ENCODE data around the gene CHRM5.

The CHRM5 gene

DNA sequence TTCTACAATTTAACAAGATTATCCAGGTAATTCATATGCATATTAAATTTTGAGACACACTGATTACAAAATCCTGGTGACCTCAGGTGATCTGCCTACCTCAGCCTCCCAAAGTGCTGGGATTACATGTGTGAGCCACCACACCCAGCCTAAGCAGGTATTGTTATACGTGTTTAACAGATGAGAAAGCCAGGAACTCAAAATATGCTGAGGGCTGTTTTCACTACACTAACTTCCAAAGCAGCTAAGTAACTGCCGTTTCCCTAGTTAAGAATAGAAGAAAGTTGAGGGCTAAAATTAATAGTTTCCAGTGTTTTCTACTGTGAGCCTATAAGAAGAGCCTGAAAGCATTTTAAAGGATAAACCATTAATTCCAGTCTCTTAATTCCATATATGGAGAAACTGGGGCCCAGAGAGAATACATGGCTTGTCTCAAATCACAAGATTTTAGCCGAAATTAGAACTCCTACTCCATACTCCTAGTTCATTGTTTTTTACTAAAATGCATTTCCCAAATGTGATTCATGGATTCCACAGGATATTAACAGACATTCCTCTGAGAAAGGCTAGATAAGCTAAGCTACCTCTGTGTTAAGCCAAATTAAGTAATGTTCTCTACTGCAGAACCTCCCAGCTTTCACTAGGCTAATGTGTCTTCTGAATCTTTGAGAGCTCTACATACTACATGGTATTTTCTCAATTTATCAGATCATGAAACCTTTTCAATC is 87.7 kb downstream of the CHRM5 start:
- H3K27ac ChIP-seq = no peak overlapping the region
- TF ChIP-seq ZFX (IDR thresholded peaks at IDR 0.05; ENCODE audit: borderline replicate concordance) (no peak), CTCF (IDR thresholded peaks at IDR 0.05) (no peak)

- H3K27ac ChIP-seq = no peak overlapping the region
- no peak for TF ChIP-seq CTCF (IDR thresholded peaks at IDR 0.05)
- TF ChIP-seq ZFX (IDR thresholded peaks at IDR 0.05; ENCODE audit: borderline replicate concordance) = no peak
Measured at GRCh38 chr15:34056911-34057310, 88.6 kb downstream of the CHRM5 start.

DNA sequence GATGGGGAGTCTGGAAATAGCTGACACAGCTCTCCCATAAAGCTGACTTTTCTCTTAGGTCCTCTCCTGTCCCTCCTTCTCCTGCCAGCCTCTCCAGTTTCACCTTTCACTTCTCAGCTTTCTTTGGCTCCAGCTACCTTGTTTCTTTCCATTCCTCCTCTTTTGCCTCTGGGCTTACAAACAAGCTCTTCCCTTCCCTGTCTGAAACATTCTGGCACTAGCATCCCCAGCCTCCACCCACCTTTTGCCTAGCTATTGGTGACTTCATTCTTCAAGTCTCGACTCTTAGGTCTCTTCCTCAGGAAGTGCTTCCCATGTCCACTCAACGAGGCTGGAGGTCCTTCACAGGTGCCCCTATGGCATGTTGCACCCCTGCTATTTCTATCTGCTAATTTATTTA is 91.2 kb downstream of the CHRM5 start:
- TF ChIP-seq ZFX (IDR thresholded peaks at IDR 0.05; ENCODE audit: borderline replicate concordance) (no peak), CTCF (IDR thresholded peaks at IDR 0.05) (no peak)
- no peak overlapping the region for H3K27ac ChIP-seq

- TF ChIP-seq ZFX (IDR thresholded peaks at IDR 0.05; ENCODE audit: borderline replicate concordance) = no peak
- no peak for TF ChIP-seq CTCF (IDR thresholded peaks at IDR 0.05)
- H3K27ac ChIP-seq = no peak overlapping the region
Measured at GRCh38 chr15:34059946-34060345, 91.6 kb downstream of the CHRM5 start.

DNA sequence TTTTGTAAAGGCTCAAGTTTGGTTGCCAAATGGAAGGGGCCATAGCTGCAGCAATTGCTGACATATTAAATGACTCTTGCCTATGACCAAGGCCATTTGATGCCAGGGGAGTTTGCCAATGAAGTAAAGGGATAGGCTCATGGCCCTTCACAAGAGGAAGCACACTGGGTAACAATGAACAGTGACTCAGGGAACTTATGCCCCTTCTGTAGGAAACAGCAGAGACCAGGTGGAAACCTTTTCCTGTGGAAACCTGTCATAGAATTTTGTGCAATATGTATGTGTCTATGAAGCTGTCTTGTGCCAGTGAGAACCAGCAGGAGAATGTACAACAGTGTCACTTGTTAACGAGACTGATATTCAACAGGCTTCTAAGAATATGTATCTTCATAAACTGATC is 96.1 kb downstream of the CHRM5 start:
- no peak overlapping the region for H3K27ac ChIP-seq
- TF ChIP-seq ZFX (IDR thresholded peaks at IDR 0.05; ENCODE audit: borderline replicate concordance) = no peak
- TF ChIP-seq CTCF (IDR thresholded peaks at IDR 0.05) = no peak

DNA sequence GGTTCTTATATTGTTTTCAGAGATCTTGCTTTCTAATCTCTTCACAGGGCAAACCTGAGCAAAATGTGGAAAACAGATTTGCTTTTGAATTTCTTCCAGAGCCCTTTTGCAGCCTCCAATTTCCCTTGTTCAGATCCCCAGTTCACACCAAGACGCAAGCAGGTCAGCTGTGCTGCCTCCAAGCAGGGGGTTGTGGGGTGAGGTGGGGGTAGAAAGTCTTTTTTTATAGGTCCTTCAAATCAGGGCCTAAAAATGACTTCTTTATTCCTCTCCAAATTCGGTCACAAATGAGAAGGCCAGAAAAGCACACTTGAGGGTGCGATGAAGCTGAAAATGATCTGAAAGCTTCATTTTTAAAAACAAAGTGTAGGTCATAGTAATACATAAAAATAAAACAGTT is 97.0 kb downstream of the CHRM5 start:
- TF ChIP-seq CTCF (IDR thresholded peaks at IDR 0.05) (no peak), ZFX (IDR thresholded peaks at IDR 0.05; ENCODE audit: borderline replicate concordance) (no peak)
- H3K27ac ChIP-seq = no peak overlapping the region

DNA sequence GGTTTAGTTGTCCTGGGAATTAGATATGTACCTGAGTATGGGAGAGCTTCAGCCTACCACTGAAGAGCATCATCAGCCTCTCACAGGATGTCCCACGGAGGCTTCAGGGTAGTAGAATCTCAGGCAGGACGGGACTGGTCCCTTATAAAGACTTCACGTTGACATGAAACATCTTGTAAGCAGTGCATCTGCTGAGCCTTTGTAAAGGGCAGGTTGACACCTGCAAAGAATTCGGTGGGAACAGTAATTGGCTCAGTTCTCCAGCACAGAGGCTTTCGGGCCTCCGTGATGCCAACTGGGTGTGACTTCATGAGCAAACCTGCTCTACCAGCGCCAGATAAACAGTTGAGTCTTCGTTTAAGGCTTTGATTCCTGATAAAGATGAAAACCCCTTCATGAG is 97.6 kb downstream of the CHRM5 start:
- no peak for TF ChIP-seq ZFX (IDR thresholded peaks at IDR 0.05; ENCODE audit: borderline replicate concordance)
- no peak for TF ChIP-seq CTCF (IDR thresholded peaks at IDR 0.05)

More for the DNA sequence above, 97.6 kb downstream of the CHRM5 start:
- no peak overlapping the region for H3K27ac ChIP-seq

Data from 22Rv1 (cell line).